GM11168 (cell line): ENCODE measurements around the gene TNKS1BP1.

ENCODE experiments used
- in situ Hi-C: fragments of 300-500 bp; cut with MboI; formaldehyde crosslinking; loops from one replicate; pipeline ENCODE4 v1.12.0; 2022; ENCODE audit warnings: low sequenced_read_pairs; ENCODE audit not compliant: unreplicated experiment

Gene TNKS1BP1

DNA sequence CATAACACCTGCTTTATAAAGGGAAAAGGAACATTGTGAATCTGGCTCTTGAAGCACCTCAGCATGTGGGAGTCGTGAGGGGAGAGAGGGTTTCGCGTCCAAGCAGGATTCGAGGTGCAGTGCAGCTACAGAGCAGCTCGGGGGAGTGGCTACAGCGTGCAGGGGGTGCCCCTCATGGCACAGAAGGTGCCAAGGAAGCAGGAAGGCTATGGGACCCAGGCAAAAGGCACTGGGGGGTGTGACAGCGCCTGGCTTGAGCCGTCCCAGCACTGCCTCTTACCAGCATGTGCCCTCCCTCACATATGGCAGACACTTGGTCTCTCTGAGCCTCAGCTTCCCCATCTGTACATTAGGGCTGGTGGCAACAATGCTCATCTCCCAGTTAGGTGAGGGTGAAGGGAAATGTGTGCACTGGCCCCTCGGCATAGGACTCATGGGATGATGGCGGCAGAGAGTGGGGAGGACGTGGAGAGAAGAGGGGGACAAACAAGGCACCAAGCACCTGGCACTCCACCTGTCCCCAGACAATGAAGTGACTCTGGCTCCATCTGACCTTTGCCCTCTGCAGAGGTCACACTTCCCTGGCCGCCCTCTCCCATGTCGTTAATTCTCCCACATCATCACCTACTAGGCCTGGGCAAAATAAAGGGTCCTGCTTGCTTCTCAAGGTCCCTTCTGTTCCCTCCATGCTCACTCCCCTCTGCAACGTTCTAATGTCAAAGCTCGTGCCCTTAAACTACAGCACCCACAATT lies 10.4 kb downstream of the TNKS1BP1 start:
- in situ Hi-C loops: no loop called here

DNA sequence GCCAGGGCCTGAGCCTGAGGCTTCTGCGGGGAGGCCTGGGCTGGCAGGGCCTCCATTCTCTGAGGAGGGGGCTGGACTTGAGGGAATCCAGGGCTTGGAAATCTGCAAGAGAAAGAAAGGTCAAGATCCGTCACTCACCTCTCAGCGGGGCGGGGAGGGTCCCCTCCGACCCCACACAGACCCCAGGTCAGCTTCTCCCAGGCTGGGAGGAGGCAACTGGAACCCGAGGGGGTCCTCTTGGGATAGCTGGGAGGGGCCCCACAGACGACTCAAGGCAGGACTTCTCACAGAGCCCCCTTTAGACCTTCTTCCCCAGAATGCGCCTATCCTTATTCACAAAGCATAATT lies 11.0 kb downstream of the TNKS1BP1 start:
- in situ Hi-C loops: no loop called here

GRCh38 chr11:57313071-57313787 lies 11.5 kb downstream of the TNKS1BP1 start:
- in situ Hi-C loops: no loop called here

- in situ Hi-C loops: no loop called here
Observed at GRCh38 chr11:57312511-57313021, 12.2 kb downstream of the TNKS1BP1 start.

DNA sequence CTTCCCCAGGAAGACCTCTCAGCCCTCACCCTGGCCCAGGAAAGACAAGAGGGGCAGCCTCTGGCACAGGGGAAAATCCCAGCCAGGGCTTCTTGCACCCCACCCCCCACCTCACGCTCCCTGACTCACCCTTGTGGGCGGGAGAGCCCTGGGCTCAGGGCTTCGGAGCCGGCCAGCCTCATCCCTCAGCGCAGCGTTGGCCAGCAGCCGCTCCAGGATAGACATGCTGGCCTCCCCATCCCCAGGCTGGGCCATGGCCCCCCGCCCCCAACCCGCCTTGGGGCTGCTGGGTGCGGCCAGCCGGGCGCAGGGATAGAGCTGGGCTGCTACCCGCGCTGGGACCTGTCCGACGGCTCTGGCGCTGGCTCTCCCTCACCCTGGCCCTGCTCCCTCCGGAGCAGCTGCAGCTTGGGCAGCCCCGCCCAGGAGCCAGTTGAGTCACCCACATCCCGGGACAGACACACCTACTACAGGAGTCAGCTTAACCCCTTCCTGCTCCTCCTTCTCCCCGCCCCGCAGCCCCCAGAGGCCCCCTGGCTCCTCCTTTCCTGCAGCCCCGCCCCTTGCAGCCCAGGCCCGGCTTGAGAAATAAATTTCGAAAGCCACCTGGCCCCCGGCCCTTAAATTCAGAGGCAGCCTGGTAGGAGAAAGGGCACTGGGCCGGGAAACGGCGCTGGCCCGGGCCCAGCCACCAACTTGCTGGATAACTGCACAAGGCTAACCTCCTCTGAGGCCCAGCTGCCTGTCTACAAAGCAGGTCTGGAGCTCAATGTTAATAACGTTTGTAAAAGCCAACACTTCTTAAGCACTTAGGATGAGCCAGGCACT lies 13.4 kb downstream of the TNKS1BP1 start:
- in situ Hi-C loops: no loop called here

- in situ Hi-C loops: no loop called here
Observed at GRCh38 chr11:57310630-57311086, 14.1 kb downstream of the TNKS1BP1 start.

DNA sequence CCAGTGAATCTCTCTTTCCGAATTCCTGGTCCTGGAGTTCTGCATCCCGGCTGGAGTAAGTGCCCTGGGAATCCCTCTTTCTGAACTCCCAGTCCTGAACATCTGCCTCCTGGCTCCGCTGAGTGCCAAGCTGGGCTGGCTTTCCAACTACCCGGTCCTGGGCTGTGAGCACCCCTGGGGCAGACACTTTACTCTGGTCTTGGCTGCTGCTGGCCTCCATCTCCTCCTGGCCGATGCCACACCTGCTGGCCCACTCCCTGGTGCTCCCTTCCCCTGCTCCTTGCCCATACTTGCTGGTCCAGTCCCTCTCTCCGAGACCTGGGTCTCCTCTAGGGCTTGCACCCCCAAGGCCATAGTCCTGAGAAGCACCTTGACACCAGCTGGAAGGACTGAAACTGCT lies 14.7 kb downstream of the TNKS1BP1 start:
- in situ Hi-C loops: no loop called here

DNA sequence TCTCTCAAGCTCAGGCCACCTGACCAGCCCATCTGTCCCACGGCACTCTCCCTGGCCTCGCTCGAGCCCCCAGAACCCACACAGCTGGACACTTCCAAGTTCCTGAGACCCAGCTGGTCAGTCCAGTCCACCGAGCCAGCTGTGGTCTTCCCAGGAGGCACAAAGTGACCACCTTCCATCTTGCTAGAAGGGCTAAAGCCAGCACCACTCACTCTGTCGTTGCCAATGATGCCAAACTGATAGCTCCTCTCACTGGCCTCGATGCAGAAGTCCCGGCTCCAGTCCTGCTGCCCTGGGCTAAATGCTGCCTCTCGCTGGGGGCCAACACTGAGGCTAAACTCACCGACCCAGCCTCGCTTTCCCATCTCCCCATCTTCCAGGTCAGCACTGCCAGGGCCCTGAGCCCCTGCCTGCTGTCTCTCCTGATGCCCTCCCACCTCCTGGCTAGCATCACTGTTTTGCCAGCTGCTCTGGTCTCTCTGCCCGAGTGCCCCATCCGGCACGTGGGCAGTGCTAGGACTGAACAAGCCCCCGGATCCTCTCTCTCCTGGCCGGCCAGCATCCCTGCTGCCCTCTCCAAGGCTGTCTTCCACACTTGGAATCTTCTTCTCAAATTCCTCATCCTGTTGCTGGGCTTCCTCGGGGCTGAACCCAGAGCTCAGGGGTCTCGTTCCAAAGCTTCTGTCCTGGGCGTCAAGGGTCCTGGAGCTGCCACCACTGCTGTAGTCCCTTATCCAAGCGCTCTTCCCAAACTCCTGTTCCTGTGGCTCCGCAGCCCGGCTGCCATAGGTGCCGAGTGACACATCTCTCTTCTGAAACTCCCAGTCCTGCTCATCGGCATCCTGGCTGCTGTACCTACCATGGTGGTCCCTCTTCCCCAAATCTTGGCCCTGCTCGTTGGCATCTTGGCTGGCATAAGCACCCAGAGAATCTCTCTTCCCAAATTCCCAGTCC lies 15.4 kb downstream of the TNKS1BP1 start:
- in situ Hi-C loops: no loop called here

DNA sequence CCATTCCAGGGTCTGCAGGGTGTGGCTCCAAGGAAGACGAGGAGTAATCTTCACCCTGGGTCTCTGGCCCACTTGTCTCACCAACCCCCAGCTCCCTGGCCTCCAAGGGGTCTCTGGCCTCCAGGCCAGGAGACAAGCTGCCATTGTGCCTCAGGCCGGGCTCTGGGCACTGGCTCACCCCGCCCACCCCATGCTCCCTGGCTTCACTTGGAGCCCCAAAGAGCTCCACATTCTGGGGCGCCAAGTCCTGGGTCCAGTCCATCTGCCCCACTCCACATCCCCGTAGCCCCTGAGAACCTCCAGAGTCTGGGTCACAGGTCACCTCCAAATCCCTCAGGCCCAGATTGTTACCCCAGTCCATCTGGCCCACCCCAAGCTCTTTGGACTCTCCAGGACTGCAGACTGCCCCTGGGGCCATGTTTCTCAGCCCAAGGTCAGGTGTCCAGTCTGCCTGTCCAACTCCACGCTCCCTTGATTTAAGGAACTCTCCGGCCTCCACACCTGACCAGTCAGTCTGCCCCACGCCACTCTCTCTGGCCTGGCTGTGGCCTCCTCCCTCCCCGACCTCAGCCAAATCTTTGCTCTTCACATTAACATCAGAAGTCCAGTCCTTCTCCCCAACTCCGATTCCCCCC lies 16.2 kb downstream of the TNKS1BP1 start:
- in situ Hi-C loops: no loop called here

GRCh38 chr11:57307666-57308270 lies 17.0 kb downstream of the TNKS1BP1 start:
- in situ Hi-C loops: no loop called here

- in situ Hi-C loops: no loop called here
Observed at GRCh38 chr11:57306940-57307565, 17.7 kb downstream of the TNKS1BP1 start.

DNA sequence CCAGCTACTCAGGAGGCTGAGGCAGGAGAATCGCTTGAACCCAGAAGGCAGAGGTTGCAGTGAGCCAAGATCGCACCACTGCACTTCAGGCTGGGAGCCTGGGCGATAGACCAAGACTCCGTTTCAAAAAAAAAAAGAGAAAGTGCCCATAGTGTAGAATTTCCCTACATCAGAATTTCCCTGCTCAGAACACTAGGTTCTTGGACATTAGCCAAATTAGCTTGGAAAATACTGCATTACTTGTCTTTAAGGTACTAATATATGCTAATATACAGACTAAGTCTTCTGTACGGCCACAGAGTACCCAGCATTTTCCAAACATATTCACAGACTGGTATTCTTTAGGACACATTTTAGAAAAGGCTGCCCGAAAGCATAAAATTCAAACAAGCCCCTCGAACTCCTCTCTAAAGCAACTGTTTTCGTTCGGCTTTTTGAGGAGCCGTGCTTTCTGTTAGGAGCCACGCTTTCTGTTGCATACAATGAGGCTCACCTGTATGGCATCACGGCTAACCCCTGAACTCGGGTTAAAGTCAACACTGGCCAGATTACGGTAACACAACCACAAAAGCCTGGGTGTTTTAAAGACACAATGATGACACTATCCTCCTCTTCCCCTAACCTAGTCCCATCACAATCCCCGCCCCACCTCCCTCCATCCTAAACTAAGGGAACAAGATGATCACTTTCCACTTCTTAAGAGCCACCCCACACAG lies 18.4 kb downstream of the TNKS1BP1 start:
- in situ Hi-C loops: no loop called here

GRCh38 chr11:57305523-57305922 lies 19.2 kb downstream of the TNKS1BP1 start:
- in situ Hi-C loops: no loop called here

DNA sequence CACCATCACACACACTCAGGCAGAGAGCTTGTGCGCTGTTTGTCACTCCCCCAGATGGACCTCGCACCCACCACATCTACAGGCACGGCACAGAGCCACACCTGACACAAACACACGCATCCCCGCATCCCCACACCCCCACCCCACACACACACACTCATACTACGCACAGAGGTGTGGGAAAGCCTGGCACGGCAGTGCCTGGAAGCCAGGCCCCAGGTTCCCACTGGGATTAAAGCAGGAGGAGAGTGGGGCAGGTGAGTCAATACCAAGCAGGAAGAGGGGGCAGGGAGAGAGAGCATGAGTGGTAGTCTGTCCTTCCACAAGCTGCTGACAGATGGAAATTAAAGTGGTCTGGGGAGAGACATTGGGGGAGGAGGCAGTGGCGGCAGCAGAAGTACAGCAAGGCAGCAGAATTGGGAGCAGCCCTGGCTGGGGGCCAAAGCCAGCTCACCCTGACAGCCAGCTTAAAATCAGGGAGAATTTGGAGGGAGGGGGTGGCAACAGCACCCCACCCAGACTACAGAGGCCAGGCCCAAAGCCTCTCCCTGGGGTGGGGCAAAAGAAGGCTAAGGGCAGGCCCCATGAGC lies 20.7 kb downstream of the TNKS1BP1 start:
- in situ Hi-C loops: no loop called here

DNA sequence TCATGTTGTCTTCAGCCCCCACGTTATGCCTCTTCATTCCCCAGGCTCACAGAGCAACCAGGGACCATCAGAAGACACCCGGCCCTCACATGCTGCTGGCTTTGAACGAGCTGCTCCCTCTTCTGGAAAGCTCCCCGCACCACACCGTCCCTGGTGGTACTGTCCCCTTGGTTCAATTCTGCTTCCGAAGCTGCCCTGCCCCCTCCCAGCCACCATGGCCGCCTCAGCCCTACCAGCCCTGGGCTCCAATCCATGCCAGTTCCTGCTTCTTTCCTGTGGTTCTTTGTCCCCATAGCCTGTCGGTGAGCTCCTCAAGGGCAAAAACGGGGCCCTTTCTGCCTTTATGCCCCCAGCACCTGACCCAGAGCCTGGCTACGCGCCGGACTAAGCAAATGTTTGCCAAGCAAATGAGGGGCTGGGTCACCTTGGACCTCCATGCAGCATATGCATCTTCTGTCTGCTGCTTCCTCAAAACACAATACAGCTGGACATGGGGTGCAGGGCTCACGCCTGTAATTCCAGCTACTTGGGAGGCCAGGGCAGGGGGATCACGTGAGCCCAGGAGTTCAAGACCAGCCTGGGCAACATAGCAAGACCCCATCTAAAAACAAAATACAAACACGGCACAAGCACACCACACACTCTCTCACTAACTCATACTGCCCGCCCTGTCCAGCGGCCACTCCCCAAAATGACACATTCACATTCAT lies 21.3 kb downstream of the TNKS1BP1 start:
- in situ Hi-C loops: no loop called here

DNA sequence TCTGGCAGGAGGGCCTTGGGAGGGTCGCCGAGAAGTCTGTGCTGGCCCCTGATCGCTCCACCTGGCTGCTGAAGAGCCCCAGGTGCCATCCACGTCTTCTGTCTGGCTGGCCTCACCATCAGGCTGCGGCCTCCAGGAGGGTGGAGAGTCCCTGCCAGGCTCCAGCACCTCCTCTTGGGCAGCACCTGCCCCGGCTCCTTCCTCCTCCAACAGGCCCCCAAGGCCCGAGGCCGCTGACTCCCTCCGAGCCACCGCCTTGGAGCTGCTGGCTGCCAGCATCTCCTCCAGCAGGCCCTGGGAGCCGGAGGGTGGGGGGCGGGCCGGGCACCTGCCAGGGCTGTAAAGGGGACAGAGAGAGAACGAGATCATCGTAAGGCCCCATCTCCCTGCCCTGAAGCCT lies 22.3 kb downstream of the TNKS1BP1 start:
- in situ Hi-C loops: no loop called here
